Spinal cord (tissue), 10 donors: ENCODE measurements around the gene PIK3CB. TPM values are rescaled to one million over a fixed set of nuclear protein-coding genes. Genes with fewer than 3 reads are reported as not detected.
A peak's percentile ranks its signal among the peaks of the same experiment; 100 is the strongest.
"Not testable (repeated sequence)": the region's sequence is repeated elsewhere in the genome, so short reads cannot be mapped to it uniquely, and the experiment has no call there.

Experiments used
- DNase-seq, 6 donors: peaks; one replicate each; pipeline versions ENCODE4 v3.0.0 to v3.0.0-alpha.2; 2013 to 2015; ENCODE audit warnings: low spot score in 6 of 6, low read depth in 4 of 6
- H3K27ac ChIP-seq: one replicate; pipeline ENCODE4 v1.5.1; 2013; ENCODE audit warnings: low read depth, low read length, control low read depth
- H3K27me3 ChIP-seq: one replicate; pipeline ENCODE4 v1.6.1; 2013; ENCODE audit warnings: low read length; ENCODE audit not compliant: control insufficient read depth, insufficient read depth
- H3K36me3 ChIP-seq: one replicate; pipeline ENCODE4 v1.6.1; 2013; ENCODE audit warnings: low read length; ENCODE audit not compliant: control insufficient read depth, insufficient read depth
- H3K4me1 ChIP-seq: one replicate; pipeline ENCODE4 v1.6.1; 2013; ENCODE audit warnings: low read length; ENCODE audit not compliant: control insufficient read depth, insufficient read depth
- H3K4me3 ChIP-seq: one replicate; pipeline ENCODE4 v1.5.1; 2013; ENCODE audit warnings: low read depth, low read length, control low read depth
- H3K9me3 ChIP-seq: one replicate; pipeline ENCODE4 v1.6.1; 2013; ENCODE audit warnings: low read length; ENCODE audit not compliant: control insufficient read depth, insufficient read depth
- WGBS: methylation state at CpG from one replicate; pipeline ENCODE4 v1.1.5; 2013; ENCODE audit warnings: missing lambda C conversion rate; ENCODE audit not compliant: insufficient coverage; 5-methylcytosine and 5-hydroxymethylcytosine counted together
- polyA plus RNA-seq, 2 donors: library from polyadenylated mRNA; unstranded; fragments of 120-200 nt; gene quantifications; one replicate each; pipeline ENCODE4 v1.2.1, GENCODE V29; 2013; ENCODE audit not compliant: insufficient read length in 2 of 2
- total RNA-seq, 2 donors: library from RNA; depleted of rRNA in 1 of 2; stranded (reverse); fragments of 120-200 nt in 1 of 2; fragments of >200 nt in 1 of 2; gene quantifications; one replicate each; pipeline versions ENCODE4 v1.2.3 to v1.2.4, GENCODE V29; 2013 to 2014
- donor health status: healthy.

Gene PIK3CB
- total and polyA plus RNA-seq, 4 donors = 23.5 to 76.6 (median 47.8) TPM

GRCh38 chr3:138726042-138726441, 108.7 kb downstream of the PIK3CB start:
- not testable (repeated sequence) for H3K36me3 ChIP-seq, H3K4me1 ChIP-seq, DNase-seq, H3K27ac ChIP-seq, H3K27me3 ChIP-seq, H3K9me3 ChIP-seq, H3K4me3 ChIP-seq
- WGBS = 13% methylated on average over 1 of the region's 2 CpGs

GRCh38 chr3:138725116-138725515, 109.6 kb downstream of the PIK3CB start:
- Histone ChIP-seq H3K4me3 (no peak overlapping the region), H3K9me3 (no peaks in the 10 kb centered on the region), H3K4me1 (peaks cover 9% of the 10 kb centered on the region), H3K36me3 (no peaks in the 10 kb centered on the region), H3K27me3 (no peaks in the 10 kb centered on the region), H3K27ac (no peak overlapping the region)
- no peak for DNase-seq
- no CpG with 5 or more reads among the region's 2 CpGs for WGBS

- DNase-seq = peak in 5 of 6 donors; percentile 31 to 87 (median 52)
- 14% methylated on average over 3 of the region's 6 CpGs for WGBS
- no peaks in the 10 kb centered on the region for H3K27me3 ChIP-seq
- no peak overlapping the region for H3K4me3 ChIP-seq
- no peaks in the 10 kb centered on the region for H3K9me3 ChIP-seq
- peaks cover 9% of the 10 kb centered on the region for H3K4me1 ChIP-seq
- no peak overlapping the region for H3K27ac ChIP-seq
- no peaks in the 10 kb centered on the region for H3K36me3 ChIP-seq
Observed at GRCh38 chr3:138724443-138724842, 110.3 kb downstream of the PIK3CB start.

GRCh38 chr3:138718849-138719248, 115.9 kb downstream of the PIK3CB start:
- WGBS = no CpG with 5 or more reads among the region's 1 CpG

GRCh38 chr3:138717348-138717747, 117.4 kb downstream of the PIK3CB start:
- no peaks in the 10 kb centered on the region for H3K9me3 ChIP-seq
- DNase-seq = no peak
- H3K4me3 ChIP-seq = no peak overlapping the region
- H3K27me3 ChIP-seq = no peaks in the 10 kb centered on the region
- no peak overlapping the region for H3K27ac ChIP-seq
- peaks cover 5% of the 10 kb centered on the region for H3K36me3 ChIP-seq
- no CpG with 5 or more reads among the region's 2 CpGs for WGBS
- H3K4me1 ChIP-seq = no peaks in the 10 kb centered on the region

More at GRCh38 chr3:138718849-138719248, 115.9 kb downstream of the PIK3CB start:
- no peaks in the 10 kb centered on the region for H3K27me3 ChIP-seq
- no peak for DNase-seq
- H3K27ac ChIP-seq = no peak overlapping the region
- no peak overlapping the region for H3K4me3 ChIP-seq
- H3K36me3 ChIP-seq = no peaks in the 10 kb centered on the region
- H3K4me1 ChIP-seq = no peaks in the 10 kb centered on the region
- H3K9me3 ChIP-seq = no peaks in the 10 kb centered on the region

GRCh38 chr3:138712086-138712485, 122.6 kb downstream of the PIK3CB start:
- no peaks in the 10 kb centered on the region for H3K4me1 ChIP-seq
- WGBS = no CpG with 5 or more reads among the region's 4 CpGs
- H3K4me3 ChIP-seq = no peak overlapping the region
- no peaks in the 10 kb centered on the region for H3K9me3 ChIP-seq
- no peak for DNase-seq
- peaks cover 15% of the 10 kb centered on the region for H3K36me3 ChIP-seq
- no peak overlapping the region for H3K27ac ChIP-seq
- no peaks in the 10 kb centered on the region for H3K27me3 ChIP-seq

- Histone ChIP-seq H3K27ac (no peak overlapping the region), H3K9me3 (no peaks in the 10 kb centered on the region), H3K27me3 (no peaks in the 10 kb centered on the region), H3K36me3 (peaks cover 5% of the 10 kb centered on the region), H3K4me1 (no peaks in the 10 kb centered on the region), H3K4me3 (no peak overlapping the region)
- DNase-seq = no peak
- WGBS = no CpG with 5 or more reads among the region's 1 CpG
Observed at GRCh38 chr3:138705675-138706074, 129.1 kb downstream of the PIK3CB start.

- no CpG with 5 or more reads among the region's 1 CpG for WGBS
- DNase-seq = no peak
- Histone ChIP-seq H3K27ac (no peak overlapping the region), H3K4me1 (no peaks in the 10 kb centered on the region), H3K9me3 (no peaks in the 10 kb centered on the region), H3K4me3 (no peak overlapping the region), H3K27me3 (no peaks in the 10 kb centered on the region), H3K36me3 (peaks cover 9% of the 10 kb centered on the region)
Observed at GRCh38 chr3:138696666-138697370, 137.9 kb downstream of the PIK3CB start.

GRCh38 chr3:138694287-138695007, 140.3 kb downstream of the PIK3CB start:
- Histone ChIP-seq H3K4me1 (no peaks in the 10 kb centered on the region), H3K27me3 (no peaks in the 10 kb centered on the region), H3K36me3 (peaks cover 7% of the 10 kb centered on the region), H3K9me3 (no peaks in the 10 kb centered on the region), H3K4me3 (no peak overlapping the region), H3K27ac (no peak overlapping the region)
- WGBS = 94% methylated on average over 4 of the region's 8 CpGs
- no peak for DNase-seq

GRCh38 chr3:138692152-138692551, 142.6 kb downstream of the PIK3CB start:
- Histone ChIP-seq H3K27me3 (no peaks in the 10 kb centered on the region), H3K9me3 (no peaks in the 10 kb centered on the region), H3K4me1 (no peaks in the 10 kb centered on the region), H3K27ac (no peak overlapping the region), H3K4me3 (no peak overlapping the region), H3K36me3 (peaks cover 6% of the 10 kb centered on the region)
- no peak for DNase-seq
- 89% methylated on average over 3 of the region's 3 CpGs for WGBS
